NCI-H2196 (cell line): ENCODE data around the gene DDN.

Source experiments
- DNase-seq: peaks from one replicate; lab custom pipeline; 2025; ENCODE audit not compliant: unreplicated experiment; lab: John Stamatoyannopoulos, UW

The DDN gene

DNA sequence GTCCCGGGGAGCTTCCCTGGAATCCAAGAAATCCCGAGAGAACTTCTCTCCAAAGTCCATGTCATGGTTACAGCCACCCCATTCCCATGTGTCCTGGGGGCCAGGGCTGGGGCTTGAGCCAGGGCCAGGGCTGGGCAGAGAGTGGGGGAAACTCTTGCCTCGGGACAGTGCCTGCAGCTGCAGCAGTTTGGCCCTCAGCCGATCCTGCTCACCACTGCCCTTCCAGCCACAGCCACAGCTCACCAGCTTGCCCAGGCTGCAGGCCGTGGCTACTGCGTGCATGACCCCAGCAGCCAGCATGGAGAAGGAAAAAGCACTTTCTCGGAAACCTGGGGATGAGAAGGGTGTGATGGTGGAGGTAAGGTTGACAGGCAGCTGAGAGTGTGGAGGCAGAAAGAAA, 31.2 kb downstream of the DDN start:
- DNase-seq, result no peak

DNA sequence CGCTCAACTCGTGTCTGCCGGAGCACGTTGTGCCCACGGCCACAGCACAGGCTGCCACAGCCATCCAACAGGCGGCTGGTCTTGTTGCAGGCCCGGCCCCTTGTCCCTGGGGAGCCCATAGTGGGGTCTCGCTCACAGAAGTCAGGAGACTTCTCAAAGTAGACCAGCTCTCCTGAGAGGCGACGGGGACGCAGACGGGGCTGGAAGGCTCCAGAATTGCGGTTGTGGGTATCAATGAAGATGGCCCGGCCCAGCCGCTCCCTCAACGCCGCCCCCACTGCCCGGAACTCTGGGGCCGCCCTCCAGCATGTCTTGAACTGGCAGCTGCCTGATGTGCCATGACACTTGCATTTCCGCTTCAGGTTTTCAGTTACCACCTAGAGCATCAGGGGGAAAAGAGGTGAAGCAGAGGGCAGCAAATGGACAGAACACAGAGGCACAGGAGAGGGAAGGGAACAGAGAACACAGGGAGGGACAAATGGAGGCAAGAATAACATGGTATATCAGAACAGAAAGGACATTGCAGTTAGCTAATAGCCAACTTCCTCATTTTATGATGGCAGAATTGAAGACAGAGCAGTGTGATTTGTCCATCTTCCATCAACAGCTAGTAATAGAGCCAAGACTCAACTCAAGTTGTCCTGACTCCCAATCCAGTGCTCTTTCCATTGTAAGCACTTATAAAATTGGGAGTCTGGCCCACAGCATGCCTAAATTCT, 32.8 kb downstream of the DDN start:
- no peak for DNase-seq

DNA sequence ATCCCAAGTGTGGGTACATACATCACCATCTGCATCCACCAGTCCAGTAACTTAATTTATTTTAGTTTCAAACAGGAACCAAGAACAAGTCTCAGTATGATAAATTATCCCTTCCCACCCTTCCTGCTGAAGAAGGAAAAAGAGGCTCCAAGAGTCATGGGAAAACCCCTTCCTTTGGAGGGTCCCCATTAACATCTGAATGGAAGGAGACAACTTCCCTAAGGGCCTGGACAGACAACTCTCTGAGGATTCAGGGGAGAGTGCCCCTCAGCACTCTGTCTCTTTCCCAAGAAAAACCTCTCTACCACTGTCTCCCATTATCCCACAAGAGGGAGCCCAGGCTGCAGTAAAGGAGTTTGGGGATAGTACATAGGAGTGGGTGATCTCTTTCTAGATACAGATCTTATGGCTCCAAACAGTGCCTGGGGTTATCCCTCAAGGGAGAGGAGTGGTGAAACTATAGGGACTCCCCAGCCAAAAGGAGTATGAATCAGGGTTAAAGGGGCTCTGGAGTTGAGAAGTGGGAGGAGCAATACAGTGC, 33.8 kb downstream of the DDN start:
- no peak for DNase-seq

DNA sequence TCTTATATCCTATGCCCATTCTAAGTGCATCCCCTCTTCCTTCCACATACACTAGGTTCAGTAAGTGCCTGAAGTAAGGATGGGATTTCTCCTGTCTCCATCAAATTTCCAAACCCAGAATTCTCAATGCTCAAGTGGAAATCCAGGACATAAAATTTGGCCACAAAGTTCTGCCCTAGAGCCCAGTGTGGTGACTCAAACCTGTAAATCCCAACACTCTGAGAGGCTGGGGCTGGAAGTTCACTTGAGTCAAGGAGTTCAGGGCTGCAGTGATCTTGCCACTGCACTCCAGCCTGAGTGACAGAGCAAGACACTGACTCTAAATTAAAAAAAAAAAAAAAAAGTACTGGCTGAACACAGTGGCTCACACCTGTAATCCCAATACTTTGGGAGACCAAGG, 37.4 kb downstream of the DDN start:
- DNase-seq, result no peak

DNA sequence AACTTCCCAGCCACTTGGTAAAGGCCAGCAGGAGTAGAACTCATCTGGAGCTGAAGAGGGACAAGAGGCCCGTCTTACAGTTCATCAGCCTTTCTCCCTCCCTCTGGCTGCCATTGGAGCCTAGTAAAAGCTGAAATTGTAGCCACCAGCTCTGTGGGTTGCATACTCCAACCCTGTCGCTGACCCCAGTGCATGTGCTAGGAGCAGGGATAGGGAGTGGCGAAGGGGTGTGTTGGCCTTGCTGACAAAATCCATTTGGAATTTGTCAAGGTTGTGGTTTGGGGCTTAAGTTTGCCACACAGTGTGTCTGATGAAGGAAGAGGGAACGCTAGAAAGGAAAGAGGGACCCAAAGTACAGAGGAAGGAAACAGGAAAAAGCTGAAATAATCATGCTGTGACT, 37.8 kb downstream of the DDN start:
- DNase-seq, result no peak

DNA sequence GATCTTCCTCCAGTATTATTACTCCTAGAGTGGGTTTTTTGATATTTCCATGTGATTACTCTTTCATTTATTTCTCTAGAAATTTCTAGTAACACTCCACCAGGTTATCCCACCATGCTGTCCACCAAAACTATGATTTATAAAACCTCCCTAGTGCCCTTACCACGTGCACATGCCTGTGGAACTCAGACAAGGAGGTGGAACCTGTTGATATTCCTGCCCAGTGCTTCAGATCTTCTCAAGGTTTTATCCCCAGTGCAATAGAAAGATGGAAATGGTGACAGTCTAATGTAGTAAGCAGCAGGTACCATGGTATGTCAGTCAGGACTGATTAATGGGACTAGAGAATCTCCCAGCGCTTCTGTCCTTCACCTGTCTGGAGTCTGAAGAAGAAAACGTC, 38.3 kb downstream of the DDN start:
- no peak for DNase-seq

DNA sequence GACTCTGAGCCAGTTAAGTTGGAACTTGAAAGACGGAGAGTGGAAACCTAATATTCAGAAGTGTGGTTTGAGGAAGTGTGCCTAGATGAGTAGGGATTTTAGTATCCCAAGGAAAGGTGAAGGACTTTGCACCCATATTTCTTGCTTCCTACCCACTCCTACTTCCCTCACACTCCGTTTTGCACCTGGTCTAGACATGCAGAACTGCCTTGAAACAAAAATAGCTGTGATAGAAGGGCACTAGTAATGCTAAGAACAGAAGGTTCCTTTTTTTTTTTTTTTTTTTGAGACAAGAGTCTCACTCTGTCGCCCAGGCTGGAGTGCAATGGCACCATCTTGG, 41.2 kb downstream of the DDN start:
- DNase-seq, result no peak

DNA sequence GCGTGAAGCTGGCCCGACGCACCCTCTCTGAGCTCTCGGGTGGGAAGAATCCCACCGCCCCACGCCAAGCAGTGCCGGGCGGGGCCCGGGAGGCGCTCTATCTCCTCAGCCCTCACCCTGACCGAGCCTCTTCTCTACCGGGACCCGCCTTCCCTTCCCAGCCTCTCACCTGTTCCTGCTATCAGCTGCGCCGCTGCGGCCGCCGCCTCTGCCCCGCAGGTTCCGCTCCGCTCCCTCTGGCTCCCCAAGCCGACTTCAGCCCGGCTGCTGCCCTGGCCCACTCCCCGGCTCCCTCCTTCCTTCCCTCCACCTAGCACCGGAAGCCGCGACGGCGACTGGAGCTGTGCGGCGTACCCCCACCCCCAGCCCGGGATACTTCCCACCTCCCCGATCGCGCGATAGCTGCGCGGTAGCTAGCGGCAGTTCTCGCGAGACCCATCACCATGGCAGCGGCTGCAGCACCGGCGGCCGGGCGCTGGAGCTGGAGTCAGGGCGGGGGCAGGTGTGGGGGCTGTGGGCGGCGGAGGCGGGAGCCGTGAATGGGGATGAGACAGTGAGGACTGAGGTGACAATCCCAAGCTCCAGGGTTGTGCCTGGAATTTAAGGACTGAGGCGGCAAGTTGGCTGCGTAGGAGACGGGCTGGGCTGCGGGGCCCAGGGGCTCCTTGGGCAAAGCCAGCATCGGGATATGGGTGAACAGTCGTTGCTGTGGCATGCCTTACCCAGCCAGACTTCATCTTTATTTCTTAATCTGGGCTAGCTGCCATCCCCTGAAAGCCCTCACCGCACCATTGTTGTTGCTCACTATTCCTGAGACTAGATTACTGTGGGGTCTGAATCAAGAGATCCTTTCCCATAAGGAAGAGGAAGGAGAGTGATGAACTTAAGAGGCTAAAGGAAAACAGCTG, 41.8 kb downstream of the DDN start, which contains the start of gene ARF3:
TSS of gene ARF3 (minus strand) at position 347 of the 908 bp plus-strand sequence. CDS start 16,392 bp downstream, outside the sequence.
- DNase-seq, result peak; percentile 96

DNA sequence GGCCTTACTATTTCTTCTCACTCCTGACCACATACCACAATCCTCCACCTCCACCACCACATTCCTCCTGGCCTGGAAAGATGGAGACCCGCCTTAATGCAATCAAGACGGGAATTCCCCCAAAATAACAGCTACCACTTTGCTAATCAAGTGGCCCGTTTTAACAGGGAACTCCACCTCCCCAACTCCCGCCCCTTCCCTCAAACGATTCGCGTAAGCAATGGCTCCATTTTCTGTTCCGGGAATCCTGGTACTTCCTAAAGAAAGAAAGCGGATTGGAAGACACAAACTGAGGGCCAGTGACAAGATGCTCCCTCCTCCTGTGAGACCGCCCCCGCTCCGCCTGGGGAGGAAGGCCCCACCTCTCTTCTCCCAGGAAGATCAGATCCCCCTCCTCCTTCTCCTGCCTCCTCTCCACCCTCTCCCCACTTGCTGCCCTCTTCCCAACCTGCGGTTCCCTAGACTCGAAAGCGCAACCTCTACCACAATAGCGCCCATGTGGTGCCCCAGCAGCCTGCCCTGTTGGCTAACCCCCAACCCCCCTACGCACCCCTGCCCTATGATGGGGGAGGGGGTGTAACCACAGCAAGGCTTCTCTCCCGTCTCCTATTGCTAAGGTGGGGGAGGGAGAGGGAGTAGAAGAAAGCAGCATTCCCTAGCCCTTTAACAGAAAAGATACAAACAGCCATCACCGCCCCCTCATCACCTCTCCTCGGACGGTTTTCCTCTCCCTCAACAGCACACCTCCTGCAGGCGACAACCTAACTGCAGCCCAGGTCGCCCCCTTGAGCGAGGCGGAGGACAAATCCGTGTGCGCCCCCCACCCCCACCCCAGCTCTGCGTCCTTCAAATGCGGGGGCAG, 42.7 kb downstream of the DDN start:
- peak; percentile 94 for DNase-seq

DNA sequence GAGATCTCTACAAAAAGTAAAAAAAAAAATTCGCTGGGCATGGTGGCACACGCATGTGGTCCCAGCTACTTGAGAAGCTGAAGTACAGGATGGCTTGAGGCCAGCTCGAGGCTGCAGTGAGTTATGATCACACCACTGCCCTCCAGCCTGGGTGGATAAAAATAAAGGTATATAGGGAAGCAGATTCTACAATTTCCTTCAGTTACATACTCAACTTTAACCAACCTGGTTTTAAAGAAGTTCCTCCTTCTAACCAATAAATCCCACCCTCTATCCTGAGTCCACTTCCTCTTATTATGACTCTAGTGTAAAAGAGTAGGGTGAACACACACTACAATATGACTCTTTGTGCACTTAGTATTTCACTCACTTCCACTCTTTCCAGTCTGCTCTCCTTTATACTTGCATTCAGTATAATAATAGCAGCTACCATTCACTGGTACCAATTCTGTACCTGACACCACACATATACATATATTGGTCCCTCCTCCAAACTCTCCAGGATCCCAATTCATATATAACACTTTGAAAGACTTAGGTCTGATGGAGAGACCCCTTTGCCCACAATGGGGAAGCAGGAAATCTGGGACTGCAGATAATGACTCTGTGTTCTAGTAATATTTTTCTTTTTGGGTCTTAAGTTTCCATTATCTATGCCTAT, 44.2 kb downstream of the DDN start:
- DNase-seq, result no peak

DNA sequence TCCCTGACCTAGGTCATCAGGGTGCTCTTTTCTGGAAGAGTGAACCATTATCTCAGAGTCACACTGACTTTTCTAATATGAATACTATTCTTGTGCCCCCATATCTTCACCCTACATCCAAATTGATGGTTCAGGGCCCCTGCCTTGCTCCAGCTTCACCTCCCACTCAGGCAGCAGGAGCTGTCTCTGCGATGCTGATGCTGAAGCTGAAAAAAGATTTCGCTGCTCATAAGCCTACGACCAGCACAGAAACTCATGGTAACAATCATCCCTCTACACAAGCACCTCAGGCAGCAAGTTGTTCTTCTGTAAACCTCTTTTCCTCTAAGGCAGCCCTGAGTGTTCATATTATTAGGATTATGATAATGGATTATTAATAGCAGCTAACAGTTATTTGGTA, 45.1 kb downstream of the DDN start:
- DNase-seq, result no peak

DNA sequence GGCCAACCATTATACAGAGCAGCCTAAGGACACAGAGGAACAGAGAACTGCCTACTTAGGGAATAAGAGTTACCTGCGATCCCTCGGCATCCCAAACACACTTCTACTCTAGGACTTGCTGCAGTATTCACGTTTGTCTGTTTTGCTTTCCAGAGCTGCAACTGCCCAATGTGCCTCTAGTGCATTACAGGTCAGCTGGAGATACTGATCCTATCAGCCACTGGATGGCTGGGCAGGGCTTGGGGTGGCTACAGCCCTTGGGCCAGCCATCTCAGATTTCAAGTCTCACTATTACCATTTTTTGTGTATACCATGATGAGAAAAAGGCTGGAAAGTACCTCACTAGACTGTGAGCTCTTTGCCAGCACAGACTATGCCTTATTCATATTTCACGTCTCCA, 46.5 kb downstream of the DDN start:
- DNase-seq, result no peak

DNA sequence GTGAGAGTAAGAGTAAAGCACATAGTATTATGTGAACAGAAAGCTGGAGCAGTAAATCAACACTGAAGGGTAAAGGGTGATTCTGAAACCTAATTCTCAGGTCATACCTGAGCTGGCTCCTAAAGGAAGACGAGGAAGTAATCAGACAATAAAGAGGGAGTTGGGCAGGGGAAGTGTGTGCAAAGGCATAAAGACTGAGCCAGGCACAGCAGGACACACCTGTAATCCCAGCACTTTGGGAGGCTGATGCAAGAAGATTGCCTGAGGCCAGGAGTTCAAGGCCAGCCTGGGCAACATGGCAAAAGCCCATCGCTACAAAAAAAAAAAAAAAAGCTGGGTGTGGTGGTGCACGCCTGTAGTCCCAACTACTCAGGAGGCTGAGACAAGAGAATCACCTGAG, 51.4 kb downstream of the DDN start:
- no peak for DNase-seq

DNA sequence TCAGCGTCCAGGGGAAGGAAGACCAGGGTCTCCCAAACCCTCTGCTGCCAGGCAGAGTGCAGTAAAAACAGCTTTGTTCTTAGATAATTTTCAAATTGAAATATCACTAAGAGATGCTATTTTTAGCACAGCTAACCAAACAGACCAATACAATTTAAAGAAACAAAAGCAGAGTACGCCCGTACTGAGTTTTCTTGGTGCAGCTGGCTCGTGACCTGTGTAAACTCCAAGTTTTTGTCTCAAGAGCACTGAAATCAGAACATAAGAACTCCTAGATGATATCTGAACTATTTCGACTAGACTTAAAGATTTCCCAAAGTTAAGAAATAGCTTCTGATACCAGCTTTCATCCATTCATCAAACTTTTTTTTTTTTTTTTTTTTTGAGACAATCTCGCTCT, 52.2 kb downstream of the DDN start:
- no peak for DNase-seq

DNA sequence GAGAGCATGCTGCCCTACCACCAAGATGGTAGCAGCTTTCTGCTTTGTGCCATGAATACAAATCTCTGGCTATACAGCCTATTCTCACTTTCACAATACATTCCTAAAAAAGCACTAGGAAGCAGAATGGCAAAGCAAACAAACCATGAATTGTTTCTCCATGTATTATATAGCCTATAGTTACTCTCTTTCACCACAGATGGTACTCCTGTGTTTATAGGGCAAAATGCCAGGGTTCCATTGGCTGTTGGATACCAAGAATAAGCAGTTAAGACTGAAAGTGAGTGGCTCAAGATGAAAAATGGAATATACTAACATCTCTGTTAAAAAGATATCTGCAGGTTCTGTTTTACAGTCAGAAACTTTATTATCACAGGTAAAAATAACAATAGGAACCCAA, 53.0 kb downstream of the DDN start:
- peak; percentile 19 for DNase-seq
